ENCODE measurements around the gene SAMD1. TPM values are rescaled to one million over a fixed set of nuclear protein-coding genes. Genes with fewer than 3 reads are reported as not detected.
"Not testable (repeated sequence)": the region's sequence is repeated elsewhere in the genome, so short reads cannot be mapped to it uniquely, and the experiment has no call there.

The SAMD1 gene
- total RNA-seq, 2 donors from 2014 or later, result 94.2 to 126 TPM

GRCh38 chr19:14051980-14052379 is 38.6 kb downstream of the SAMD1 start:
- Histone ChIP-seq H3K4me3 (ENCODE audit: low read length) (no peak overlapping the region), H3K4me1 (ENCODE audit: control insufficient read depth, insufficient read depth, low read length) (no peaks in the 10 kb centered on the region), H3K36me3 (ENCODE audit: control insufficient read depth, insufficient read depth, low read length) (peaks cover 8% of the 10 kb centered on the region), H3K9me3 (ENCODE audit: control insufficient read depth, low read length) (no peaks in the 10 kb centered on the region), H3K9ac (ENCODE audit: extremely low read depth, low read length, poor library complexity, severe bottlenecking) (no peak overlapping the region), H3K27me3 (ENCODE audit: control insufficient read depth, insufficient read depth, low read length, poor library complexity, severe bottlenecking) (peaks cover 11% of the 10 kb centered on the region), H3K27ac (ENCODE audit: low read depth, low read length) (no peak overlapping the region)
- peaks cover 24% of the 10 kb centered on the region for H3K27me3 Mint-ChIP-seq (ENCODE audit: insufficient read depth)
- TF ChIP-seq, protein P1, sequence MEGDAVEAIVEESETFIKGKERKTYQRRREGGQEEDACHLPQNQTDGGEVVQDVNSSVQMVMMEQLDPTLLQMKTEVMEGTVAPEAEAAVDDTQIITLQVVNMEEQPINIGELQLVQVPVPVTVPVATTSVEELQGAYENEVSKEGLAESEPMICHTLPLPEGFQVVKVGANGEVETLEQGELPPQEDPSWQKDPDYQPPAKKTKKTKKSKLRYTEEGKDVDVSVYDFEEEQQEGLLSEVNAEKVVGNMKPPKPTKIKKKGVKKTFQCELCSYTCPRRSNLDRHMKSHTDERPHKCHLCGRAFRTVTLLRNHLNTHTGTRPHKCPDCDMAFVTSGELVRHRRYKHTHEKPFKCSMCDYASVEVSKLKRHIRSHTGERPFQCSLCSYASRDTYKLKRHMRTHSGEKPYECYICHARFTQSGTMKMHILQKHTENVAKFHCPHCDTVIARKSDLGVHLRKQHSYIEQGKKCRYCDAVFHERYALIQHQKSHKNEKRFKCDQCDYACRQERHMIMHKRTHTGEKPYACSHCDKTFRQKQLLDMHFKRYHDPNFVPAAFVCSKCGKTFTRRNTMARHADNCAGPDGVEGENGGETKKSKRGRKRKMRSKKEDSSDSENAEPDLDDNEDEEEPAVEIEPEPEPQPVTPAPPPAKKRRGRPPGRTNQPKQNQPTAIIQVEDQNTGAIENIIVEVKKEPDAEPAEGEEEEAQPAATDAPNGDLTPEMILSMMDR (conservative IDR thresholded peaks at IDR 0.05), result no peak
- peaks cover 5% of the 10 kb centered on the region for H3K9me3 Mint-ChIP-seq
- no peak for DNase-seq
- peaks cover 28% of the 10 kb centered on the region for H3K36me3 Mint-ChIP-seq (ENCODE audit: low read depth)
- H3K4me3 Mint-ChIP-seq, result no peak overlapping the region
- no peak overlapping the region for H3K27ac Mint-ChIP-seq
- WGBS, 2 experiments (ENCODE audit: insufficient coverage in 1 of 2, insufficient read length in 1 of 2), result 92 to 94% methylated on average over 3 to 9 of the region's 9 CpGs
- H3K4me1 Mint-ChIP-seq, result no peaks in the 10 kb centered on the region

- 86 to 96% methylated on average over 11 of the region's 11 CpGs for WGBS, 2 experiments (ENCODE audit: insufficient coverage in 1 of 2, insufficient read length in 1 of 2)
- not testable (repeated sequence) for H3K9me3 ChIP-seq (ENCODE audit: control insufficient read depth, low read length); H3K4me1 Mint-ChIP-seq; H3K27ac Mint-ChIP-seq; H3K4me3 Mint-ChIP-seq; DNase-seq; H3K27ac ChIP-seq (ENCODE audit: low read depth, low read length); H3K4me3 ChIP-seq (ENCODE audit: low read length); H3K36me3 ChIP-seq (ENCODE audit: control insufficient read depth, insufficient read depth, low read length); H3K9ac ChIP-seq (ENCODE audit: extremely low read depth, low read length, poor library complexity, severe bottlenecking); H3K9me3 Mint-ChIP-seq; H3K4me1 ChIP-seq (ENCODE audit: control insufficient read depth, insufficient read depth, low read length); H3K27me3 ChIP-seq (ENCODE audit: control insufficient read depth, insufficient read depth, low read length, poor library complexity, severe bottlenecking)
- peaks cover 17% of the 10 kb centered on the region for H3K27me3 Mint-ChIP-seq (ENCODE audit: insufficient read depth)
- peaks cover 33% of the 10 kb centered on the region for H3K36me3 Mint-ChIP-seq (ENCODE audit: low read depth)
- TF ChIP-seq, protein P1 (conservative IDR thresholded peaks at IDR 0.05), result peak; percentile 30
These were observed 39.6 kb downstream of the SAMD1 start for GRCh38 chr19:14050961-14051360.

DNA sequence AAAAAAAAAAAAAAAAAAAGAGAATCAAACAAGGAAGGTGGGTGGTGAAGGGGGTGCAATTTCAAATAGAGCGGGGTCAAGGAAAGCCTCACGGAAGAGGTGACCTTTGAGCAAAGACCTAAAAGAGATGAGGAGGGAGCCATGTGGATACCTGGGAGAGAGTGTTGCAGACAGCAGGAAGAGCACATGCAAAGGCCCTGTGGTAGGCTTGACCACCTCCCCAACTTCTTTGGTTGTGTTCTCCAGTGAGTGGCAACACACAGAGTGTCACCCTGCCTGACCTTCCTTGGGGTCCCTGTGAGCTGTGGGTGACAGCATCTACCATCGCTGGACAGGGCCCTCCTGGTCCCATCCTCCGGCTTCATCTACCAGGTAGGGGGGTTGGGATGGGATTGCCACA is 40.0 kb downstream of the SAMD1 start:
- 94 to 100% methylated on average over 2 to 4 of the region's 4 CpGs for WGBS, 2 experiments (ENCODE audit: insufficient coverage in 1 of 2, insufficient read length in 1 of 2)
- Mint-ChIP-seq H3K27ac (no peak overlapping the region), H3K4me3 (no peak overlapping the region), H3K4me1 (no peaks in the 10 kb centered on the region), H3K36me3 (ENCODE audit: low read depth) (peaks cover 35% of the 10 kb centered on the region), H3K9me3 (peaks cover 5% of the 10 kb centered on the region), H3K27me3 (ENCODE audit: insufficient read depth) (peaks cover 15% of the 10 kb centered on the region)
- no peaks in the 10 kb centered on the region for H3K4me1 ChIP-seq (ENCODE audit: control insufficient read depth, insufficient read depth, low read length)
- no peaks in the 10 kb centered on the region for H3K9me3 ChIP-seq (ENCODE audit: control insufficient read depth, low read length)
- H3K36me3 ChIP-seq (ENCODE audit: control insufficient read depth, insufficient read depth, low read length), result peaks cover 8% of the 10 kb centered on the region
- H3K27ac ChIP-seq (ENCODE audit: low read depth, low read length), result no peak overlapping the region
- DNase-seq, result no peak
- no peak overlapping the region for H3K4me3 ChIP-seq (ENCODE audit: low read length)
- no peaks in the 10 kb centered on the region for H3K27me3 ChIP-seq (ENCODE audit: control insufficient read depth, insufficient read depth, low read length, poor library complexity, severe bottlenecking)
- TF ChIP-seq, protein P1 (conservative IDR thresholded peaks at IDR 0.05), result no peak
- H3K9ac ChIP-seq (ENCODE audit: extremely low read depth, low read length, poor library complexity, severe bottlenecking), result no peak overlapping the region
